Measurements from ENCODE around the gene SWT1.
"Not testable (repeated sequence)": the region's sequence is repeated elsewhere in the genome, so short reads cannot be mapped to it uniquely, and the experiment has no call there.

The SWT1 gene

DNA sequence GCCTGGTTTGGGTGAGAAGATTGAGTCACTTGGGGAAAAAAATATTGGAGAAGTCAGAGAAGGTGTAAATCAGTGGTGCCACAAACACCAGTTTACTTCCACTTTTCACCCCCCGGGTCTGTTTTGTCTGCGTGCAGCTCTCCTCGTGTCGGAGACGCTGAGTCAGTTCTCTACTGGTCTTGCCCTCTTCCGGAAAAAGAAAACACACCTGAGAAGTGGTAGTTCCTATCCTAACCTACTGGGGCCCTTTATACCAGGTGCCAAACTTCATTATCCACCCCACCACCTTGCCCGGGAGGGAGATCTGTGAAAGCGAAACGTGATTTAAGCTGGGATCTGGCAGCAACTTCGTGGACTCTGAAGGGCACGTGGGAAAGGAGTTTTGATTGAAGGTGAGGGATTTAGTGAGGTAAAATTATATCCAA is 160.9 kb downstream of the SWT1 start:
- no peaks in the 10 kb centered on the region for H3K36me3 ChIP-seq (ENCODE audit: control insufficient read depth, insufficient read depth, low read length)
- H3K4me2 ChIP-seq (ENCODE audit: low read length), result peak overlapping the region; percentile 95
- peak overlapping the region; percentile 98 for H3K27ac ChIP-seq
- TF ChIP-seq, protein P1, sequence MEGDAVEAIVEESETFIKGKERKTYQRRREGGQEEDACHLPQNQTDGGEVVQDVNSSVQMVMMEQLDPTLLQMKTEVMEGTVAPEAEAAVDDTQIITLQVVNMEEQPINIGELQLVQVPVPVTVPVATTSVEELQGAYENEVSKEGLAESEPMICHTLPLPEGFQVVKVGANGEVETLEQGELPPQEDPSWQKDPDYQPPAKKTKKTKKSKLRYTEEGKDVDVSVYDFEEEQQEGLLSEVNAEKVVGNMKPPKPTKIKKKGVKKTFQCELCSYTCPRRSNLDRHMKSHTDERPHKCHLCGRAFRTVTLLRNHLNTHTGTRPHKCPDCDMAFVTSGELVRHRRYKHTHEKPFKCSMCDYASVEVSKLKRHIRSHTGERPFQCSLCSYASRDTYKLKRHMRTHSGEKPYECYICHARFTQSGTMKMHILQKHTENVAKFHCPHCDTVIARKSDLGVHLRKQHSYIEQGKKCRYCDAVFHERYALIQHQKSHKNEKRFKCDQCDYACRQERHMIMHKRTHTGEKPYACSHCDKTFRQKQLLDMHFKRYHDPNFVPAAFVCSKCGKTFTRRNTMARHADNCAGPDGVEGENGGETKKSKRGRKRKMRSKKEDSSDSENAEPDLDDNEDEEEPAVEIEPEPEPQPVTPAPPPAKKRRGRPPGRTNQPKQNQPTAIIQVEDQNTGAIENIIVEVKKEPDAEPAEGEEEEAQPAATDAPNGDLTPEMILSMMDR (IDR thresholded peaks at IDR 0.05), result no peak
- H3K9ac ChIP-seq, result no peak overlapping the region
- no peaks in the 10 kb centered on the region for H3K27me3 ChIP-seq (ENCODE audit: control insufficient read depth, insufficient read depth, low read length)
- H3K79me2 ChIP-seq, result peaks cover 14% of the 10 kb centered on the region
- H3K9me3 ChIP-seq (ENCODE audit: control insufficient read depth, low read length), result no peaks in the 10 kb centered on the region
- H3K4me1 ChIP-seq, result no peaks in the 10 kb centered on the region
- H3K4me3 ChIP-seq (ENCODE audit: low read depth, low read length), result peak overlapping the region; percentile 73
- peak overlapping the region; percentile 85 for H2AFZ ChIP-seq

DNA sequence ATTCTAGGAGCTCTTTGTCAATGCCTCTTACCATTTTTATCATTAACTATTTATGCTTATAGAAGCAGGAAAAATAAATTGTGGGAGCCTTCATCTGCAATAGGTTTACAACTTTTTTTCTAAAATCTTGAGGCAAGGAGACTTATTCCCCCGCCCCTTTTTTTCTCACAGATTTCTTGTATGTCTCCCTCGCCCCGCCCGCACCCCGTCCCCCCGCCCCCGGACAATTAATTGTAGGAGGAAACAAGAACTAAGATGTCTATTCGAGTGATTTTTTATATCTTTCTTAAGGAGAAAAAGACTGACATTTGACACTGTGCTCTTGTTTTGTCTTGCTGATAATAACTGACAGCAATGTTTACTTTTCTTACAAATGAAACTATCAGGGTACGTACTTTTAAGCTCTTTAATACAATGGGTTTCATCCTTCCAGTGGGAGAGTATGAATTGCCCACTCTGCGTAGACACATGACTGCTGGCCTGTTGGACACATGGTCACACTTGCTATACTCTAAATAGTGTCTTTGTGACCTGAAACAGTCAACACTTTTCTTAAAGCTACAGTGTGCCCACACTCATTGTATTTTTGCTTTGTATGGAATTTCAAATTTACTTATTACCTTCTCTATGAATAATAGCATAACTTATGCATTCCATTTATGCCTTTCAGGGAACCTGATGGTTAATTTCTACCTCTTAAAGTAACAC is 161.6 kb downstream of the SWT1 start:
- Histone ChIP-seq H3K9ac (no peak overlapping the region), H3K27ac (peak overlapping the region; percentile 98)

DNA sequence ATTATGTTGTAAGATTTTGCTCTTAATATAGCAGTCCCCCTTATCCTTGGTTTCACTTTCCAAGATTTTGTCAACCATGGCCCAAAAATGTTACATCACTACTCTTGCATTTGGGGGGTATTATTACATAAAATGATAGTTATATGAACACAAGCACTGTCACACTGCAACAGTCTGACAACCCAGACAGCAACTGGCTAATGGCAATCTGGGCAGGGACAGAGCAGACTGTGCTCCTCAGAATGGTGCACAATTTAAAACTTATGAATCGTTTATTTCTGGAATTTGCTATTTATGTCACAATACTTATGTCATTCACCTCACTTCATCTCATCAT is 162.1 kb downstream of the SWT1 start:
- peak overlapping the region; percentile 85 for H2AFZ ChIP-seq
- H3K4me3 ChIP-seq (ENCODE audit: low read depth, low read length), result no peak overlapping the region
- H3K4me2 ChIP-seq (ENCODE audit: low read length), result peak overlapping the region; percentile 62
- peak overlapping the region; percentile 98 for H3K27ac ChIP-seq
- H3K27me3 ChIP-seq (ENCODE audit: control insufficient read depth, insufficient read depth, low read length), result no peaks in the 10 kb centered on the region
- H3K9me3 ChIP-seq (ENCODE audit: control insufficient read depth, low read length), result no peaks in the 10 kb centered on the region
- H3K36me3 ChIP-seq (ENCODE audit: control insufficient read depth, insufficient read depth, low read length), result no peaks in the 10 kb centered on the region
- H3K9ac ChIP-seq, result no peak overlapping the region
- peaks cover 14% of the 10 kb centered on the region for H3K79me2 ChIP-seq
- H3K4me1 ChIP-seq, result no peaks in the 10 kb centered on the region
- TF ChIP-seq, protein P1 (IDR thresholded peaks at IDR 0.05), result no peak

More for the DNA sequence above, 161.6 kb downstream of the SWT1 start:
- Histone ChIP-seq H3K4me2 (ENCODE audit: low read length) (peak overlapping the region; percentile 95), H3K4me3 (ENCODE audit: low read depth, low read length) (peak overlapping the region; percentile 73), H3K36me3 (ENCODE audit: control insufficient read depth, insufficient read depth, low read length) (no peaks in the 10 kb centered on the region), H3K4me1 (no peaks in the 10 kb centered on the region), H3K27me3 (ENCODE audit: control insufficient read depth, insufficient read depth, low read length) (no peaks in the 10 kb centered on the region), H3K9me3 (ENCODE audit: control insufficient read depth, low read length) (no peaks in the 10 kb centered on the region), H2AFZ (peak overlapping the region; percentile 85), H3K79me2 (peaks cover 14% of the 10 kb centered on the region)
- TF ChIP-seq, protein P1 (IDR thresholded peaks at IDR 0.05), result no peak

DNA sequence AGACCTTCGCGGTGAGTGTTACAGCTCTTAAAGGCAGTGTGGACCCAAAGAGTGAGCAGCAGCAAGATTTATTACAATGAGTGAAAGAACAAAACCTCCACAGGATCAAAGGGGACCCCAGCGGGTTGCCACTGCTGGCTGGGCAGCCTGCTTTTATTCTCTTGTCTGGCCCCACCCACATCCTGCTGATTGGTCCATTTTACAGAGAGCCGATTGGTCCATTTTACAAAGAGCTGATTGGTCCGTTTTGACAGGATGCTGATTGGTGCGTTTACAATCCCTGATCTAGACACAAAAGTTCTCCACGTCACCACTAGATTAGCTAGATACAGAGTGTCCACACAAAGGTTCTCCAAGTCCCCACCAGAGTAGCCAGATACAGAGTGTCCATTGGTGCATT is 164.1 kb downstream of the SWT1 start:
- H3K27me3 ChIP-seq (ENCODE audit: control insufficient read depth, insufficient read depth, low read length); H3K27ac ChIP-seq; H3K4me2 ChIP-seq (ENCODE audit: low read length); H3K9me3 ChIP-seq (ENCODE audit: control insufficient read depth, low read length); H2AFZ ChIP-seq; H3K4me1 ChIP-seq; H3K79me2 ChIP-seq; H3K4me3 ChIP-seq (ENCODE audit: low read depth, low read length); H3K36me3 ChIP-seq (ENCODE audit: control insufficient read depth, insufficient read depth, low read length); H3K9ac ChIP-seq: not testable (repeated sequence)

DNA sequence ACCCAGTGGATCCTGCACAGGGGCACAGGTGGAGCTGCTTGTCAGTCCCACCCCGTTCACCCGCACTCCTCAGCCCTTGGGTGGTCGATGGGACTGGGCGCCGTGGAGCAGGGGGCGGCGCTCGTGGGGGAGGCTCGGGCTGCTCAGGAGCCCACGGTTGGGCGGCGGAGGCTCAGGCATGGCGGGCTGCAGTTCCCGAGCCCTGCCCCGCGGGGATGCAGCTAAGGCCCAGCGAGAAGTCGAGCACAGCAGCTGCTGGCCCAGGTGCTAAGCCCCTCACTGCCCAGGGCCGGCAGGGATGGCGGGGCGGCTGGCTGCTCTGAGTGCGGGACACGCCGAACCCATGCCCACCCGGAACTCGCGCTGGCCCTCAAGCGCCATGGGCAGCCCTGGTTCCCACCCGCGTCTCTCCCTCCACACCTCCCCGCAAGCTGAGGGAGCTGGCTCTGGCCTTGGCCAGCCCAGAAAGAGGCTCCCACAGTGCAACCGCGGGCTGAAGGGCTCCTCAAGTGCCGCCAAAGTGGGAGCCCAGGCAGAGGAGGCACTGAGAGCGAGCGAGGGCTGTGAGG is 164.8 kb downstream of the SWT1 start:
- not testable (repeated sequence) for H2AFZ ChIP-seq; H3K4me2 ChIP-seq (ENCODE audit: low read length); H3K79me2 ChIP-seq; H3K4me3 ChIP-seq (ENCODE audit: low read depth, low read length); H3K4me1 ChIP-seq; H3K27ac ChIP-seq; H3K9me3 ChIP-seq (ENCODE audit: control insufficient read depth, low read length); H3K9ac ChIP-seq; H3K27me3 ChIP-seq (ENCODE audit: control insufficient read depth, insufficient read depth, low read length); H3K36me3 ChIP-seq (ENCODE audit: control insufficient read depth, insufficient read depth, low read length)
